T-helper 2 cell (primary cell): ENCODE data around the gene RASL10B.

ENCODE experiments used
- DNase-seq, 5 experiments: peaks; one replicate each; pipeline versions ENCODE4 v3.0.0 to v3.0.0-alpha.2; 2012 to 2022

RASL10B gene

DNA sequence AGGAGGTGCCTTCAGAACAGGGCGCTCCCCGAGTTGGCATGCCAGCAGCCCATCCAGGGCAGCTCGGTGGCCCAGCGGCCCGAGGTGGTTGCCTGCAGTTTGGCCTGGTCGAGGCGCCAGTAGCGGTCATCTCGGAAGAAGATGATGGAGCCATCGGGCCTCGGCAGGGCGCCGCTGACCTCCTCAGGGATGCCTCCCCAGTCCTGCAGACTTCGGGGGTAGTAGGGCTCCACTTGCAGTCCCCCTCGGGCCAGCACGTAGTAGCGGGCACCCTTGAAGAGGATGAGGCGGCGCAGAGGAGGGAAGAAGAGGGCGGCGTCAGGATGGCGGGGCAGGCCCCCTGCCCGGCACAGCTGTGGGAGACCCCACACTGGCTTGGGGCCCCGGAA, 35.0 kb downstream of the RASL10B start:
- DNase-seq: no peak

DNA sequence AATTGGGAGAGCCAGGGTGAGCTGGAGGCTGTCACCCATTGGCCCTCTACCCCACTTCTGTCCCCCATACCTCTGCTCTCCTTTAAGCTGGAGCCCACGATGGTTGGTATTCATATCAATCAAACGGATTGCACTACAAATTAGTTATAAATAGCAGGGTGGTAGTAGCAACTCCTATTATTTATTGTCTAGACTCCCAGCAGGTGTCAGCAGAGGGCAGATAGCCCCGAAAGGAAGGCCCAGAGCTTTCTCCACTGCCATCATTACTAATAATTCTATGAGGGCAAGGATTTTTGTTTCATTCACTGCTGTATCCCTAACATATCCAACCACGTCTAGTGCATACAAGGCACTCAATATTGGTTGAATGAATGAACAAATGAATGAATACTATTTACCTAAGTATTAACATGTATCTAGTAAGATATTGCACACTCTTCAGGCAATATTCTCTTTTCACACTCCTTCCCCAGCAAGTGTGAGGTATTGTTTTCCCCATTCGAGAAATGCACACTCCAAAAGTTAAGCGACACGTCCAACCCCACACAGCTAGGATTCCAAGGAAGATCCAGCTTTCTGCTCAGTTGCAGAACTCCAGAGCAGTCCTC, 35.6 kb downstream of the RASL10B start:
- peak in 1 of 5 experiments; percentile 28 for DNase-seq

DNA sequence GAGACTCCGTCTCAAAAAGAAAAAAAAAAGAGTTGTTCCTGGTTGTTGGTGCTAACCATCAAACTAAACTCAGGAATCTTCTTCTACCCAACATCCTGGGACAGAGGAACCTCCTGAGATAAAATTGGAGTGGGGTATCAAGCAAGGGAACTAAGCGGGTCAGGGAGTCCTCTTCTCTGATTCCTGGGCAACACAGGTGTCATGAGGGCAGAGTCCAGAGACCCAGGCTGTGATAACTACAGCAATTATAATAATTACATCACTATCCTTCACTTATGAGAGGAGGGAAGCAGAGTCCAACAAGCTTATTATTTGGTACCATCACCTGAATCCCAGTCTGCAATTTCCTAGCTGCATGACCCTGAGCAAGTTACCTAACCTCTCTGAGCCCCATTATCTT, 37.4 kb downstream of the RASL10B start:
- no peak for DNase-seq

DNA sequence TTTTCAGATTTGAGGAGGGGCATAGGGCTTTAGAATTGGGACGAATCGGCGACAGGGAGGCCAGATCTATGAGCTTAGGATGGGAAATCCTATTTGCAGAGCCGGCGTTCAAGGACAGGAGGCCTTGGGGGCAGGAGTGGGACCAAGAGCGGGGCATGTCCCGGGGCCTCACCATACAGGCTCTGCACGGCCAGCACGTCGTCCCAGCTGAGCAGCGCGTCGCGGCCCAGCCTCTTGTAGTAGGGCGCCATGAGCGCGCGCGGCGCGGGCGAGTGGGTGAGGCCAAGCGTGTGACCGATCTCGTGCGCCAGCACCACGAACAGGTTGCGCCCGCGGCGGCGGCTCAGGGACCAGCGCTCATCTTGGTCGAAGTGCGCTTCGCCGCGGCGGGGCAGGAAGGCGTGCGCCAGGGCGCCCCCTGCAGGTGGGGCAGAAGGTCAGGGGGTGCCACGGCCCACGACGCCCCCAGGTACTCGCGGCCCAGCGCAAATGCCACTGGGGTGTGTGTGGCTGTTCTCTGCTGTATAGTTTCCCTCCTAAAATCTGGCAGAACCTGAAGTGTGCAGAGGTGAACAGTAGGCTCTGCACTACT, 38.6 kb downstream of the RASL10B start:
- no peak for DNase-seq

GRCh38 chr17:35773129-35773528, 41.7 kb downstream of the RASL10B start:
- no peak for DNase-seq

DNA sequence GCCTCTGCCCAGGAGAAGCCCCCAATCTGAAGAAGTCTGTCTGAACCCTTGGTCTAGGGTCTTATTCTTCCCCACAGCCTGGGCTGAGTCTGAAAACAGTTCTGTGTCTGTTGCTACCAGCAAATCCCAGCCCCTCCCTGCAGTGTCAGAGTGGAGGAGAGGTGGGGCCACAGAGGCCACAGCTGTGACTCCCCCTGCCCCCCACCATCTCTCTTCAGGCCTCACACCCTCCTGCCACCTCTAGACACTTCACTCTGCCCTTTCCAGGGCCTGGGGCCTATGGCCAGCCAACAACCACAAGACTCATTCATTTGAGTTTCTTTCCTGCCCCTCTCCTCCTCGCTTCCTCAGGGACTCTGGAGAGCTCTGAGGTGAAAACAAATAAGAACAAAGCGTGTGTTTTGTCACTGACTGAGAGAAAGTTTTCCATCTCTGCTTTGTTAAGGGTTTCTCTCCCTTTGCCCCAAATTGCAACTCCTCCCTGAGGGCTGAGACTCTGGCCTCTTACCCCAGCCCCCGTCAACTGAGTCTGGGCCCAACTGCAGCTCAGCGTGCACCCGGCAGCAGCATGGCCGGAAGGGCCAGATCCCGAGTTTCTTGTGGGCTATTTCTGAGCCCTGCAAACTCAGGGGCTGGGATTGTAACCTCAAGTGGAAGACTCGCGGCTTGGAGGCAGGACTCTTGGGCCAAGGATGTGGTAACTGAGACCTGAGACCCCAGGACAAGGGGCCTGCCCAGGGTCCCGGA, 42.4 kb downstream of the RASL10B start:
- DNase-seq: no peak

DNA sequence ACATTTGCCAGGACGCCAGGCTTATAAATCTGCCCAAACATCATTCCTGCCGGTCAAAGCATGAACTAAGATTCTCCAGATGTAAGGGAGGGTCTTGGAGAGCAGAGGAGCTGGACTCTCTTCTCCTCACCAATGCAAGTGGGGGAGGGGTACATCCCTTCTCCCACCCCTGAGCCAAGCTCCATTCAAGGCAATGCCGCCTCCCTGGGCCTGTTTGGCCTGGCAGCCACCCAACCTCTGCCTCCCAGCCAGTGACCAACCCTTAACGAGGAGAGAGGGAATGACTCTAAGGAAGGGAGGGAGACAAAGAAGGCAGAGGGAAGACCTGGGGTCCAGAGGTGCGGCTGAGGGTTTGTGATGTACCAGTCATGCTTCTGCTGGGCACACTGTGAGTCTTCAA, 43.1 kb downstream of the RASL10B start:
- DNase-seq: no peak

- no peak for DNase-seq
Observed at GRCh38 chr17:35775039-35775438, 43.6 kb downstream of the RASL10B start.

DNA sequence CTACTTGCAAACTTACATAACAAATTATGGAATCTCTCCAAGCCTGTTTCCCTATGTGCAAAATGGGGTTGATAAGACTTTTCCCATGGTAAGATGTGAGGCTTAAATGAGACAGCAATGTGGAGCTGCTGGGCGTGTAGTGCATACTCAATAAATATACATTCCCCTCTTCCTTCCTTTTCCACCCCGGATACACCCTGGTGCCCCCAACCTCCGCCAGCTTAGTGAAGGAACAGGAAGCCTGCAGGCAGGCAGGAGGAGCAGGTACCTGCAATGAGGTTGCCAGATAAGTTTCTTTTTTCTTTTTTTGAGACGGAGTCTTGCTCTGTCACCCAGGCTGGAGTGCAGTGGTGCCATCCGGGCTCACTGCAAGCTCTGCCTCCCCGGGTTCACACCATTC, 44.1 kb downstream of the RASL10B start:
- no peak for DNase-seq

GRCh38 chr17:35778641-35779196, 47.3 kb downstream of the RASL10B start:
- DNase-seq: no peak

DNA sequence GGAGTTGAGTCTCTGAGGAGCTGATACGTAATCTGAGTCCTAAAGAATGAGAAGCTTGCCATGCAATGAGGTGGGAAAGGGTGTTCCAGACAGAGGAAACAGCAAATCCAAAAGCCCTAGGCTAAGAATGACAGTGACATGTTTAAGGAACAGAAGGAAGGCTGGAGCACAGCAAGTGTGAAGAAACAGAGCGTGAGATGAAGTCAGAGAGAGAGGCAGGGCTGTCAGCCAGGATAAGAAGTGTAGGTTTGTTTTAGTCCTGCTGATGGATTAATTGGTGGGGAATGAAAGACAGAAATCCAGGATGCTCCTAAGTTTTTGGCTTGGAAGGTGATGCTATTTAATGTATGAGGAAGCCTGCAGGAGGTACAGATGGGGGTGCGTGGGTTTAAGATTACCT, 49.5 kb downstream of the RASL10B start:
- DNase-seq: no peak

DNA sequence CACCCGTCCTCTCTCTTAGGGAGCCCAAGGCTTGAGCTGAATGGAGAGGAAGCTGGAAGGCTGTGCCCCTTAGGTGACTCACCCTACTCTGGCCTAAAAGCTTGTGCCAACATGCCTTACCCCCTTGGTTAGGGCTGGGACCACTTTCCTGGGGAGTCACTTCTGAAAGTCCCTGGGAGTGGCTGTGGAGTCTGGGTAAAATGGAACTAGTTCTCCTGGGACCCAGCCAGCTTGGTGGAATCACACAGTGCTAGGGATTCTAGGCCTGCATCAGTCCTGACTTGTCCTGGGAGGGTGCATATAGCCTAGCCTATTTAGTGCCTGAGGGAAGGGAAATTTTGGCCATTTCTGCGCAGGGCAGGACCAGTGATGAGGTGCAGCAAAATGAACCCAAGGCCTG, 53.5 kb downstream of the RASL10B start:
- no peak for DNase-seq

DNA sequence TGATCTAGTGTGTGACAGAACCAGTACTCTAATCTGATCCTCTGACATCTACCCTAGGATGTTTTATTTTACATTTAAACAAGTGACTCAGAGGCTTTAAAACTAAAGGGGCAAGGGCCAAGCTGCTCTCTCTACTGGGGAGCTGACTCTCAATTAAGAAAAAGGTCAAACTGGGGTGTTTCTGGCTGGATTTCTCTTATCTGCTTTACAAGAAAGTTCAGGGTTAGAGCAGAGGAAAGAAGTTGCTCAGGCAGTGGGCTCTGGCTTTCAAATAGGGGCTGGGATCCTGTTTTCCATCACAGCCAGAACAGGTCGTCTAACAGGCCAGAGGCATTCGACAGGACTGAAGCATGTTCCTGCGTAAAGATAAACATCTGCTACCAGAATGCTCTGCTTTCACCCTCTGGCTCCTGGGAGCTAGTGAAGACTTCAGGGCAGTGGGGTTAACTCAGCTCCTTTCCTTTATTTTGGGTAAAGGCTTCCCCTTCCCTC, 55.5 kb downstream of the RASL10B start:
- DNase-seq: no peak

DNA sequence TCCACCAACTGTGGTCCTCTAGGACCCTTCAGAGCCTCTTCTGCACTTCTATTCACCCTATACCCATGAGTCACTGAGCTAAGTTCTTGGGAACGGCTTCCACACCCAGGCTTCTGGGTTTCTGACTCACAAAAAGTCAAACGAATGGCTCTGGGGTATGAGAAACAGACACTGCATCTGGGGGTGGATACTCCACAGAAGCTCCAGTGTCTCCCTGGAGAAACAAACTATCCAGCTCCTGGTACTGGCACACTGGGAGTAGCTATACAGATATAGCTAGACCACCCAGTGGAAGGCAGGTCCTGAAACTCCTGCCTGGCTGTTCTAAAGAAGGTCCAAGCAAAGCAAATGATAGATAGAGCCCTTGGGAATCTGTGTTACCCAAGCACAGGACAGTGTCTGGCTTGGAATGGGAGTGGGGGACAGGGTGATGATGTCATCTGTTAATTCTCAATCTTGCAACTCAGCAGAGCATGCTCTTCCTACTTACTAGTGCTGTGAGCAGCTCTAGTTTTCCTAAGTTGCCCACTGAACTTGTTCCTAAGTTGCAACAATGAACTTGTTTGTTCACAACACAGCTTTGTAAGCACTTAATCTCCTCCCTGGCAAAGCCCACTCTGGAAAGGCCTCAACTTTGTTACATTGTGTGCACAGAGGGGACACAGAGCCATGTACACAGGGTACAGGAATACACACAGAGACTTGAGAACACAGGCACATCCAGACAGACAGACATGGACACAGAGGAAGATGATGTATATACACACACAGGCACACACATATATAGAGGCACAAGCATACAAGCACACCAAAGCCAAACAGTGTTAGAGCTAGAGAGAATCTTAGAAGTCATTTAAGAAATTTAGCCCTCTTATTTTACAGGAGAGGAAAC, 57.3 kb downstream of the RASL10B start:
- no peak for DNase-seq

- DNase-seq: no peak
Observed at GRCh38 chr17:35790841-35791240, 59.4 kb downstream of the RASL10B start.

GRCh38 chr17:35791681-35792350, 60.4 kb downstream of the RASL10B start:
- no peak for DNase-seq
